GM18502 (cell line): Measurements from ENCODE around the gene DNHD1.

Source experiments
- ATAC-seq: cut with Tn5 transposase; IDR thresholded peaks from one replicate; pipeline ENCODE4 v1.9.1; 2021; ENCODE audit warnings: mild to moderate bottlenecking; ENCODE audit not compliant: unreplicated experiment, poor library complexity

Gene DNHD1

DNA sequence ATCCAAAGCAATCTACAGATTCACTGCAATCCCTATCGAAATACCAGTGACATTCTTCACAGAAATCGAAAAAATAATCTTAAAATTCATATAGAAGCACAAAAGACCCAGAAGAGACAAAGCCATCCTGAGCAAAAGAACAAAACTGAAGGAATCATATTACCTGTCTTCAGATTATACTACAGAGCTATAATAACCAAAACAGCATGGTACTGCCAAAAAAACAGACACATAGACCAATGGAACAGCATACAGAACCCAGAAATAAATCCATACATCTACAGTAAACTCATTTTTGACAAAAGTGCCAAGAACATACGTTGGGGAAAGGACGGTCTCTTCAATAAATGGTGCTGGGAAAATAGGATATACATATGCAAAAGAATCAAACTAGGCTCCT lies 87.4 kb downstream of the DNHD1 start:
- ATAC-seq, result no peak

DNA sequence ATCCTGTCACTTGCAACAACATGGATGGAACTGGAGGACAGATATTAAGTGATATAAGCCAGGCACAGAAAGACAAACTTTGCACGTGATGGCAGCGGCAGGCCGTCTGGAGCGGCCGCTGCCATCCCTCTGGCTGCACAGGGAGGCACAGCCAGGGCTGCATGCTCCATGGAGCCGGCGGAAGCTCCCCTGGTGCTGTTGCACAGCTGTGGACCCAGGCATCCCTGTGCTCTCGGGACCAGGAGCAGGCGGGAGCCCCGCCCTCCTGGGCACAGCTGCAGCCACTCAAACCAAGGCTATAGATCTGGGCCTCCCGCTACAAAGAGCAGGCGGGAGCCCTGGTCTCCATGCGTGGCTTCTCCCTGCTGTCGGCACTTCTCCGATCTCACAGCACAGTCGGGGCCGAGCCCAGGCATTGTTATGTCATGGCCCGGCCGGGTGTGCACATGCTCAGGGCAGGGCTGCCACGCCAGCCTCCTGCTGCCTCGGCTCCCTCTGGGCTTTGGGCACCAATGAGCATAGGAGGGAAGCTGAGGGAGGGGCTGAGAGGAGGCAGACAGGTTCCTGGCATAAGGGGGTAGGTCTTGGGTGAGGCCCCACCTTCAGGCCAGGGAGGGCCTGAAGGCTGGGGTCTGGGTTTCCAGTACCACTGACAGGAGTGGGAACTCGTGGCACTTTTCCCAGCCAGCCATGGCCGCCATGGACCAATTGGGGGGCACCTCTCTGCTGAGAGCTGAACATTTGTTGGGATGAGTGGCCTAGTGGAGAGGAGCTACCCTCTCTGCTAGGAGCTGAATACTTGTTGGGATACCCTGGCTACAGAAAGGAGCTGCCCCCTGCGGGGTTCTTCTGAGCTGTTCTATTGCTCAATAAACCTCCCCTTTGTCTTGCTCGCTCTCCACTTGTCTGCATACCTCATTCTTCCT lies 89.6 kb downstream of the DNHD1 start:
- ATAC-seq, result no peak

DNA sequence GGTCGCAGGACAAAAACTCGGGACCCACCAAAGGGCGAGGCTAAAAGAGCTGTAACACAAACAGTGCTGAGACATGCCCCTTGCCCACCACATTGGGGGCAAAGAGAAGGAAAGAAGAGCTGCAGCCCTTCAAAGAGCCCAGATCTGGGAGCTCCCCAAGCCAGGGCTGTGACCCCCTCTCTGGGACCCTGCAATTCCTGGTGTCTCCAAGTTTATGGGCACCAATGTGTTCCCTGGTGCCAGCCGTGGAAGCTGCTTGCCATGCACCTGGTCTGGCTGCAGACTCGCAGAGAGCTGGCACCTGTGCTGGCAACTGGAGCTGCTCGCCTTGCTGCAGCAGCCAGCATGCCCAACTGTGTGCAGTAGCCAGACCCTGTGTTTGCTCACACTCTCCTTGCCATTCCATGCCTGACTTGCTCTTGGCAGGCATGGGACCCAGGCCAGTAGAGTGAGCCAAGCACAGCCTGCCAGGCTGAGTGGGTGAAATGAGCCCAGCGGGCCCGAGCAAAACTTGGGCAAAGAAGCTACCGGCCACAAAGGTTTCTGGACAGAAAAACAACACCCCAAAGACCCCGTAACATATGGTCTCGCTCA lies 90.4 kb downstream of the DNHD1 start:
- no peak for ATAC-seq

DNA sequence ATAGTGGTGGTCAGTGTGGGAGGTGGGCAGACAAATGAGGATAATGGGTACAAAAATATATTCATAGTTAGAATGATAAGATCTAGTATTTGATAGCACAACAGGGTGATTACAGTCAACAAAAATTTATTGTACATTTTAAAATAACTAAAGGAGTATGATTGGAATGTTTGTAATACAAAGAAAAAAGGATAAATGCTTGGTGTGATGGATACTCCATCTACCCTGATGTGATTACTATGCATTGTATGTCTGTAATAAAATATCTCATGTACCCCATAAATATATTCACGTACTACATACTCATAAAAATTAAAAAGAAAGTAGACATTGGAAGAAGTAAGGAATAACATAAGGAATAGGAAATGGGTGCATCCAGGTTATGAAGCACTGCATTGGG lies 90.9 kb downstream of the DNHD1 start:
- no peak for ATAC-seq

DNA sequence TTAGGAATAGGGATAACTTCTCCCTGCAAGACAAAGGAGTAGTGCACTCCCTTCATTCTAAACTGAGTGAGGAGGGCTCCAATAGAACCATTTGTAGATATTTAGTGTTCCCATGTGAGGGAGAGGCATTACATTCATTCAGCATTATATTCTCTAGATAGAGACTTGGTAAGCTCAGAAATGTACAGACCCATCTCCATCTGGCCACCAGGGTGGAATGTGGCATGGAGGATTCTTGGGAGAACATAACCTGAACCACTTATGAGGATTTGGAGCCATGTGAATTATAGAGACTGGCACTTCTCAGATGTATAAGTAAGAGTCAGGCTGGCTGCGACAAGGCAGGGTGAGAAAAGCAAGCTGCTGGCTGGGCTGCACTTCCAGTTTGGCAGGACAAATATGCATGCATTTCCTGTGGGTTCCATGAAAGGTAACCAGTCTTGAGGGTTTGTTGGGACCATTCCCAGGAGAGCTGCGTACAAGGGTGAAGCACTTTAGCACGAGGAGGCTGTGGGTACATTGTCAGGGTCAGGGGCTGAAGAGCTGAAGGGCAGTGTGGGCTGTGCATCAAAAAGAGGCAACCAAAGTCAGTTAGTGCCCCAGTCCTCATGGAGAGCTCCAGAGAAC lies 97.2 kb downstream of the DNHD1 start:
- no peak for ATAC-seq

DNA sequence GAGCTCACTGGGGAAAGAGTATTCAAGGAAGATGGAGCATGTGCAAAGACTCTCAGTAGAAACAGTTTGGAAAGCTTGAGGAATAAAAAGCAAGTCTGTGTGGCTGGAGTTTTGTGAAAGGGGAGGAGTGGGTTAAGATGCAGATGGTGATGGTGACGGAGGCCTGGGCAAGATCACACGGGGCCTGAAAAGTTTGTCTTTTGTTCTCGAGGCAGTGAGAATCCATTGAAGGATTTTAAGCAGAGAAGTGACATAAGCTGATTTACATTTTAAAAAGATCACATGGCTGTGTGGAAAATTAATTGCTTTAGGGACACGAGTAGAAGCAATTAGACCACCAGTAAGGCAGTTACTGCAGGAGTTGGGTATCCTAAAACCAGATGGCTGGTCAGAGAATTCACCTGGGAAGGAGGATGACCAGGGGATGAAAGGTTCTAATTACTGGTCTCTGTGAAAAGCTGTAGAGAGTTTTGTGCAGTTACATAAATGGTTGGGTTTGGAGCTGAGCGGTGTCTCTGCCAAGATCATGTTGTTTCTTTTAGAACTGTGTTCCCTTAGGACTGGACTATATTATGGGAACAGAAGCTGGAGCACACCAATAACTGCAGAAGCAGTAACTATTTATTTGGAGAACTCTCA lies 99.3 kb downstream of the DNHD1 start:
- ATAC-seq, result no peak

DNA sequence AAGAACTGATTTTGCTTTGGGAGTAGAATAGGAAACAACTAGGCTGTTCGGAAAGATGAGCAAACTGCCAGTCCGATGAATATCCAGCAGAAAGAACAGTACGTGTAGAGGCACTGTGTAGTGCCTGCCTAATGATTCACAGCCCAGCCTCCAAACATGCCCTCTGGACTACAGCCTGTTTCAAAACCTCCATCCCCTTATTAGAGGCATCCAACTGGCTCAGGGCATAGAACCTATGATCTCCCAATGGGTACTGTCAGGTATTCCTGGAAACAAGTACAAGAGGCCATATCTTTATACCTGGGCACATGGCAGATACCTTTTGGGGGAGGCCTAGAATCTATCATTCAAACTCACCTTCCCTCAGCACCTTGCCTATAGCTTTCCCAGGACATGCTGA lies 101.5 kb downstream of the DNHD1 start:
- no peak for ATAC-seq

DNA sequence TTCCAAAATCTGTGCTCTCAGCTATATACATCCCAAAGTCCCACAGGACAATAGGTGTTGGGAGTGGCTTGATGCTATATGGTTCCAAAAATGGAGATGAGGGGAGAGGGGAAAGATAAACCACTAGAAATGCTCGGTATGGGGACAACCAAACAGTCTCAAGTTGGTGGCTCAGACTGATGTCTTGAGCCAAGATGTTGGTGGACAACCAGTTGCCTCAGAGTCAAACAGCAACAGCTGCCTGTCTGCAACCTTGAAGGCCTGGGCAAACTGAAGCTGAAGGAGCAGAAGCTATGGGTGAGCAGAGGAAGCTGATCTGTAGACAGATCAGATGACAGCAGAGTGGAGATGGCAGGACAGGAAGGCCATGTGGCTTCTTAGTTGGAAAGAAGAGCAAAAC lies 102.4 kb downstream of the DNHD1 start:
- ATAC-seq, result no peak

DNA sequence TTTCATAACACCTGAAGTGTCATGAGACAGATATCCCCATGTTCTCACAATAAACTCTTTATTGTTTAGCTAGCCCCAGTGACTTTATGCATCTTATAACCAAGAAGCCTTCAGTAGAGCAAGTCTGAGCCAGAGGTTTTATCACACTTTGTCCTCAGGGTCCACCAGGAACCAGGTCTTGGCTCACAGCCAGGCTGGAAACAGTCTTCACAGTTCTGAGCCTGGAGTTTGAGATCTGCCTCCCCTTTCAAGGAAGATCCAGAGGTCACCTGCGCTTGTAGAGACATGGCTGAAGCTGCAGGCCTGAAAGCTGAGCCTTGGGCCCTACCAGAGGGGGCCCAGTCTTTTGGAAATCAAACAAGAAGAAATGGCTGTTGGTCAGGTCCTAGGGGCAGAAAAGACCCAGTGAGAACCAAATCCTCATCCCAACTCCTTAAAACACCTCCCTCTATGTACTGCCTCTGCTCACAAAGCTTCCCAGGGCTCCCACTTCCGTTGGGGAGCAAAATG lies 102.9 kb downstream of the DNHD1 start:
- no peak for ATAC-seq

DNA sequence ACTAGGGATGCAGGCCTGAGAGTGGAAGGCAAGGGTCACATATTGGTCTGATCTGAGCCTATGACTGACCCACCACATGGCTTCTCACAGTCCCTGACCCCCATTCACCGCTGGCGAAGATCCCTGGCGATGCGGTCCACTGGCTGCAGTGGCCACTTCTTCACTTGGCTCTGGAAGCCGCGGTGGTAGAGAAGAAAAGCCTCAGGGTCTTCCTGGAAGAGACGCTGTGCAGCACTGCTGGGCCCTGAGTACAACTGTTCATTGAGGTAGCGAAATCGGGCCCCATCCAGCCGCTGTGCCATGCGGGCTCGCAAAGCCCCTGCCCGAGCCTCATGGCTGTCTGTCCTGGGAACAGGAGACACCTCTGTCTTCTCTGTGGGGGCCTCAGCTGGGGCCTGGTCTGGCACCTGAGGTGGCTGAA lies 104.0 kb downstream of the DNHD1 start:
- no peak for ATAC-seq

DNA sequence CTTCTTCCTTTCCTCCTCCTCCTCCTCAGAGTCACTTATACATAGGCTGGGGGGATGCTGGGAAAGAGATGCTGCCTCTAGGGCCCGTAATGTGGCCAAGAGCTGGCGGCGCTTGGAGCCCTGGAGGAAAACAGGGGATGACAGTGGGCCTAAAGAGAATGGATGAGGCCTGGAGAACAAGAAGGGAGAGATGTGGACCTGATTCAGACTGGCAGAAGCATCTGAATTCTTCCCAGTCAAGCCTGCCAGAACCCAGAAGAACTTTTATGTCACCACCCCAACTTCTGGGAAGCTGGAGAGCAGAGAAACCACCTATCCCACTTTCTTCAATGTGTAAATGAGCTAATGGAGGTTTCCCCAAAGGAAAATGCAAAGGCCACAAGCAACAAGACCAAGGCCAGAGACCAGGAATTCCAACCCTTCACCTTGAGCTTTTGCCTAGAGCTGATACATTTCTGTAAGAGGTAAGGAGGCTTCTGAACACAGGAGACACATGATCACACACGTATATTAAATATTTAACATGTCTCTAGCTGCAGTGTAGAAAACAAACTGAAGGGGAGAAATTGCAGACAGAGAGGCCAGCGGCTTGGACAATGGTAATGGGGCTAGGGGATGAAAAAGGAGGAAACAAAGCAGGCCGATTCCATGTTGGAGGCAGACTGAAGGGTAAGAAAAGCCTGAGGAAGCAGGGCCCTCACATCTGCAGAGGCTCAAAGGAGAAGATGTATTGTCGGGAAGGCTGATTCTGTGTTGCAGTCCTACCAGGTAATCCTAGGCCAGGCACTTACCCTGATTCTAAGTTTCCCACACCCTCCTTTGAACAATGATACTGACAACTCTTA lies 105.2 kb downstream of the DNHD1 start:
- ATAC-seq, result no peak

DNA sequence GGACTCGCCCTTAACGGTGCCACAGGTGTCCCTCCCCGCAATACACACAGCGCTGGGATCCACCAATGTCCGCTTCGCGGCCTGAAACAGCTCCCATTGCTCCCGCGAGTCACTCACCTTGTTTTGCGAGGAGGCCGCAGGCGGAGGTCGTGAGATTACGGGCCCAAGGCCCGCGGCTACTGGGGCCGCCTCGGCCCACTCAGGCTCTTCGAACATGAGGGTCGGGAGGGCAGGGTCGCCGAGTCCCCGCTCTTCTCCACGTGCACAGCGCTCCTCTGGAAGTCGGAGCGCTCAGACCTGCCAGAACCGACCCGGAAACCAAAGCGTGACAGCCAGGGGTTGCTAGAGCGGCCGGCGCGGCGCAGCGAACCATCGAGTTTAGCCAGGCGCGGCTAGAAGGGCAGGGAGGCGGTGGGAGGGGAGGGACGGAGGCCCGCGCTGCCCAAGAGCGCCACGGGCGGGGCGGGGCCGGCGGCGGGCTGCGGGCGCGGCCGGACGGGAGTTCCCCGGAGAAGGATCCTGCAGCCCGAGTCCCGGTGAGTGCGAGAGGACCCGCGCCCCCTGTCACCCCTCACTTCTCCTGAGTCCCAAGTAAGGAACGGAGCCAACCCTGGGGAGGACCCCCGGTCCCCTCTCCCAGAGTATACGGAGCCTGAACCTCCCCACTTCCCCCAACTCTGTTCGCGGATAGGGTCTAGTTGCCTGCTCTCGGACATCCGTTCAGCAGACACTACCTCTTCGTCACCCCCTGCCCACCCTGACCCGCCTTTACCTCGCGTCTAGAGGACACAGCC lies 106.4 kb downstream of the DNHD1 start, which contains the start of the genes ILK and RRP8:
Gene ILK (plus strand): TSS at position 488 of the 794 bp plus-strand sequence. CDS start 498 bp downstream, outside the sequence.
Gene RRP8 (minus strand): TSS at position 330 of the 794 bp plus-strand sequence. CDS start 114 bp downstream, at position 216.
- ATAC-seq, result peak; percentile 82

DNA sequence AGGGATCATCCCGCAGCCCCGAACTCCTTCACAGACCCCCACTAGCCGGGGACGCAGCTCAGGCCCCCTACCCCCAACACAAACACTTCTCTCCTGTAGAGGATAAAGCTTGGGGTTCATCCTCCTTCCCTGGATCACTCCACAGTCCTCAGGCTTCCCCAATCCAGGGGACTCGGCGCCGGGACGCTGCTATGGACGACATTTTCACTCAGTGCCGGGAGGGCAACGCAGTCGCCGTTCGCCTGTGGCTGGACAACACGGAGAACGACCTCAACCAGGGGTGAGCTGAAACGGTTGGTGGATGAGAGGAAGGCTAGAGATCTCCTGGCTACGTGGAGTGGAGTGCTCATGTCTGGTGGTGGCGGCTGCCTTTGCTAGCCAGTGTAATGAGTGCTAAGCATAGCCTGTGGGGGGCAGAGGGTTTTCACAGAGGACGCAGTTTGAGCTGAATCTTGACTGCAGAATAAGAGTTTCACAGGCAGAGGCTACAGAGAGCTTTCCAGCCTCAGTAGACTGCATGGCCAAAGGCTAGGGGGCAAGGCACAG lies 107.1 kb downstream of the DNHD1 start:
- peak; percentile 40 for ATAC-seq

DNA sequence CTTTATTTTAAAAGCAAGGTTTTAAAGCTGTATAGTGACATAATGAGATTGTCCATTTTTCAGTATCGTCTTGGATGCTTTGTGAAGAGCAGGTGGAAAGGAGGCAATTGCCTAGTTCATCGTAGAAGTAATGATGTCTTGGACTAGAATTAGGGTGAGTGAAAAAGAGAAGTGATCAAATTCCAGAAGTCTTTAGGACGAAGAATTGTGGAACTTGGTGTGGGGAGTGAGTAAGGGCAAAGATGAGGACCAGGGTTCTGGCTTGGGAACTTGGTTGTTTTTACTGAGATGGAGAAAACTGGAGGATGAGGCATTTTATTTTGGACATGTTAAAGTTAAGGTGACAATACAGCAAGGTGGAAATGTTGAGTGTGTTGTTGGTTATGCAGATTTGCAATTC lies 107.7 kb downstream of the DNHD1 start:
- no peak for ATAC-seq

DNA sequence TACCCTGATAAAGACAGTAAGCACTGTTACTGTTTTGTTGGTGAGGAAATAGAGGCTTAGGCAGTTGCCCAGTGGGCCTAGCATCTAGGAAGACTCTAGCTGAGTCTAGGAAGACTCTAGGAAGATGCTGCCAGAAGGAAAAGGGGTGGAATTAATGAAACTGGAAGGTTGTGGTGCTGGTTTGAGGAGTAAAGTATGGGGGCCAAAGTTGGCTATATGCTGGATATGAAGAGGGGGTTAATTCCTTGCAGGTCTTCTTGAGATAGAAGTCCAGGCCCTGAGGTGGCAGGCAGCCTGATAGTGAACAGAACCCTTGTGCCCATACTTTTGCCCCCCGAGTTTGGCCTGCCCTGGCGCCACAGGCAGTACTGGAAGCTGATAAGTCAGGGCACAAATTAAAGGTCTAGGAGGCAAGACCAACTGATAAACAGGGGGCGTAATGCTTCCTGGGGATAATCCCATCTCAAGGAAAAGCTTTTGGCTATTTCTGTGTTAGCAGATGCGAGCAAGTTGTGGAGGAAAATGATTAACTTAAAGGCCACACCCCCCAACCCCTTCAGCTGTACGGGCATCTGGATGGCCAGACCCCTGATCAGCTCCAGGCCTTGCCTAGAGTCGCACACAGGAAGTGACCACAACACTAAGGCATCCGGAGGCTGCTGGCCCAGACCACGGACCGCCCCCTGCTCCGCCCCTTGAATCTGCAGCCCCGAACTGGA lies 109.5 kb downstream of the DNHD1 start:
- ATAC-seq, result peak; percentile 40

DNA sequence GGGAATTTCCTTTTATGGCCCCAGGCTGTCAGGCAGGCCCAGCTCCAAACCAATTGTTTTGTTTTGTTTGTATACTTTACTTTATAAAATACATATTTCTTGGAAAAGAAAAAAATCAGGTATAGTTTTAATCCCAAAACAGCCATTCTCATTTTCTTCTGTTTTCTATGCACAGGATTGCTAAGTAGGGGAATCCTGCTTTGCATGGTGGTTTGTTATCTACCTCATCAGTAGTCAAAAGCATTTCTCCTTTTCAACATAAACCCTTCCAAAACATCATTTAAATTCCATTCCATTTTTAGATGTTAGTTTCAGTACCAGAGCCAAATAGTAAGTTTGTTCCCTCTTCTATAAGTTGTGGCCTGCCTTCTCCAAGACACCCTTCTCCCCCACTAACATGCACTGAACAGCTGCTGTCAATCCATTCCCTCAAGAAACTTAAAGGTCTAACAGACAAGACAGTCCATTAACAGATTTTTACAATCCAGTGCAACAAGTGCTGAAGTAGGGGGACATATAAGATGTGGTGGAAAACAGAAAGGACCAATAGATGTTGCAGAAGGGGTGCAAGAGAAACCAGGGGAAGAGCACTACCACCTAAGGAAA lies 110.2 kb downstream of the DNHD1 start:
- ATAC-seq, result no peak

DNA sequence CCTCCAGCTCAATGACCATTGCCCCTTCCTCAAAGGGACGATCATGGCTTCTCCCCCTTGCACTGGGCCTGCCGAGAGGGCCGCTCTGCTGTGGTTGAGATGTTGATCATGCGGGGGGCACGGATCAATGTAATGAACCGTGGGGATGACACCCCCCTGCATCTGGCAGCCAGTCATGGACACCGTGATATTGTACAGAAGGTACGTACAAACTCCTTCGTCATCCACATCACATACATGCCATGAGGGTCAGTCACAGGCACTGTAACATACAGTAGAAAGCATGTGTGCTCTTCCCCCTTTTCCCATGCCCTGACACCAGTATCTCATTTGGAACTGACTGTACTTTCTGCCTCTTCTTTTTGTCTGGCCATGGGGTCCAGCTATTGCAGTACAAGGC lies 110.9 kb downstream of the DNHD1 start:
- no peak for ATAC-seq
